Ecto neural progenitor cell (in vitro differentiated cells): ENCODE measurements around the gene STK32B.

Experiments used
- DNase-seq: peaks from one replicate; pipeline ENCODE4 v3.0.0-alpha.2; 2018; ENCODE audit warnings: low spot score

Gene STK32B

DNA sequence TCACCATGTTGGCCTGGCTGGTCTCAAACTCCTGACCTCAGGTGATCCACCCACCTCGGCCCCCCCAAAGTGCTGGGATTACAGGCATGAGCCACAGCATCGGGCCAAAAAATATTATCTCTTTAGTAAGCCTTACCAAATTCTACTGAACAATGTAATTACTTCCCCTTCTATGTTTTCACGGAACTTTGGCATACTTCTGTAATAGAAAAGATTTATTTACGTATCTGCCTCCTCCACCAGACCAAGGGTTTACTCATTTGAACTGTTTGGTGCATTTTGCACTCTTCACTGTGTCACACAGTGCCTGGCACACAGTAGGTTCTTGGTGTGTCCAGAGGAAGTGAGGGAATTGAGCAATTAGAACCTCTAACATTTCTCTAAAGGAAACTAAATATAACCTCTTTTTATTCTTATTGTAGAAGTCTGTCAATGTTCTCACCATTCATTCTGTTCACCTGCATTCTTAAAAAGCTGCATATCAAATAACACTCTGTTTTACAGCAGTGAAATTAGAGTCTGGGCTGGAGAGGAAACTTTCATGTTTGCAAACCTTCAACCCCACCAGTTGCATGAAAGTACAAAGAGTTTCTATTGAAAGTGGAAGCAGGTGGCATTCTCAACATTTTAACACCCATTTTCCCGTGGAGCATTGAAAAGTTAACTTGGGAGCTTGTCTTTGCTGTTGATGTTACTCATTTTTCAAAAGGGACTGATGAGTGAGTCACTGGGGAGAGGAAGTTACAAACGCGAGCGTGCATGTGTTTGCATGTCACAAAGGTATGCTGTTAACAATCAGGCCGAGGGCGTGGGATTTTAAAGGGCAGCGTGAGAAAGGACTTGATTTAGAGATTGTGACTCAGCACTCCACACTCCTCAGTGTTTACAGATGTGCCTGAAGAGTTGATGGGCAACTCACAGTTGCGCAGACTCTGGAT, 314.1 kb downstream of the STK32B start:
- DNase-seq = no peak

DNA sequence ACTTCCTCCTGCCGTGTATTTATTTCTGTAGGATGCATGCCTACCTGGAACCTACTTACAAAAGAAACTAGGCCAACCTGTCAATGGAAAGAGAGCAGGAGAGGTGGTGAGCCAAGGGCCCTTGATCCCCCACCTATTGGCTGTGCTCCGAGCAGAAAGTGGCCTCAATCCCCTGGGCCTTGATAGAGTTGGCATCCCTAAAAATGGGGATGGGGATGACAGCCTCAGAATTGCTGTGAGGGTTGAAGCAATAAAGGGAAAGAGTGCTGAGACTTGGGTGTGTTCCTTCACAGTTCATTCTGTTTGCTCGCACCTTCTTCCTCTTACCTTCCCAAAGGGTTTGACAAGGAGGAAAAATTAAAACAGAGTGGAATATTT, 314.7 kb downstream of the STK32B start:
- DNase-seq = no peak

DNA sequence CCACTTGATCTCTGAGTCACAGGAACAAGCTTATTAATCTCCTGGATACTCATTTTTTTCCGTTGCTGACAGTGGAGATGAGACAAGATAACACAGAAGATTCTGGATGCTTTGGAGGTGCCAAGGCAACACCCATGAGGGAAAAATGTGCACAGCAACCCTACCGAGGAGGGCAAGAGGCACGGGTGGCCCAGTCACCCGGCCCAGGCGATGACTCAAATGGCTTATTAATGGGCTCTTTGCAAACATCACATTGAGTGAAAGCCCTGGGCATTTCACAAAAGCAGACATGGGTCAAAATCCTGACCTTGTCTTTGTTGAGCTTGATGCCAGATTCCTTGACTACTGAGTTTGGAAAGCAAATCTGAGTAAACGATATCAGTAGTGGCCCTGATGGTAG, 315.1 kb downstream of the STK32B start:
- DNase-seq = no peak

DNA sequence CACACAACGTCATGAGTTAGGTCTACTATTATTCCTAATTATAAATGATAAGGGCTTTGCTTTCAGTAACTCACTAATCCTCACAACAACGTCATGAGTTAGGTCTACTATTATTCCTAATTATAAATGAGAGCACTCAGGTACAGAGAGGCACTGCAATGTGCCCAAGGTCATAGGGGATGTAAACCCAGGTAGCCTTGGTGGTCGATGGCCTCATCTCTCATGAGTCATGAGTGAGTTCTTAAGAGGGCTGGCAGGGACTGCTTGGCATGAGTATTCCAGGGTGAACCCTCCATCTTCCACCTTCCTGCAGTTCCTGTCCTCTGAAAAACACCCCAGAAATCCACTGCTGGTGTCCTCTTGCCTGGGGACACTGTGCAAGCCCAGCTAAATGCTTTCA, 317.1 kb downstream of the STK32B start:
- no peak for DNase-seq

DNA sequence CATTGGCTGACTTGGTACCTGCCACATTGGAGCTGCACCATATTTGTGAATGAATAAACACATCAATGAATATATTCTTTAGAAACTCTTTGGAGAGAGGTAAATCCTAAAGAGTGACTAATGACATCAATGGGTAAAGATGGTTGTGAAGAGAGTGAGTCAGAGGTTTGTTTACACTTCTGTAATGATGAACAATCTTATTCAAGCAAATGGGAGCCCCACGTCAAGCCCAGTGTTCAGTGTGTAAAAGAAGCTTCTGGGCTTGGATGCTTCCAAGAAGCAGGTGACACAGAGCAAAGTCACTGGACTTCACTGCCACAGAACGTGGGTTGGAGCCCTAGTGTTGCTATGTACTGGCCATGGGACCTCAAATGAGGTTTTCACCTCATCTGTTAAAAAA, 319.0 kb downstream of the STK32B start:
- DNase-seq = no peak

DNA sequence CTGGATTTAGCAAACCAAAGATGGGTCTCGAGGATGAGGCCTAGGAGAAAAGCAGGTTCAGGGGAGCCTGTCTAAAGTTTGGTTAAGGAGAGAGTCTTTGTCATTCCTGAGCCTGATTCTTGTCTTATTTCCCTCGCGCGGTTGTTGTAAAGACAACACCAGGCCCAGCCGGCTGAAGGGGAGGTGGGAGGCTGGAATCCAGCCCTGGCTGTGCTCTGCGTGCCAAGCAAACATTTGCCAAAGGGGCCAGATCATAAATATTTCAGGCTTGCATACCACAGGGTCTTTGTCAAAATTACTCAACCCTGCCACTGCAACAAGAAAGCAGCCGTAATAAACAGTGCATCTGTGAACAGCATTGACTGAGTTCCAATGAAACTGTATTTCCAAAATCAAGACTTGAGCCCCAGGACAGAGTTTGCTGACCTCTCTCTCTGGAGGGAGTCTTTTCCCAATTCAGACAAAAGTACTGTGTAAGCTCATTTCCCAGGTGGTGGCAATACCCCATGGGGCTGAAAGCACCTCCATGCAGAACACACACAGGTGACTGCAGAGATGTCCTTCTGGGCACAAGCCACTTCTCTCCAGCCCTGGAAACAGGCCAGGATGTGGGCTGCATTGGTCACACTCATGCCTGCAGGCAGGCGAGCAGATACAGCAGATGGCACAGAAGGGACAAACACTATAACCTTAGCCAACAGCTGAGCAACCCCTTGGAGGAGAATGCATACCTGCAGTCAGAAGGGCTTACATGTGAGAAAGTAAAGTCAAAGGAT, 320.3 kb downstream of the STK32B start:
- no peak for DNase-seq

DNA sequence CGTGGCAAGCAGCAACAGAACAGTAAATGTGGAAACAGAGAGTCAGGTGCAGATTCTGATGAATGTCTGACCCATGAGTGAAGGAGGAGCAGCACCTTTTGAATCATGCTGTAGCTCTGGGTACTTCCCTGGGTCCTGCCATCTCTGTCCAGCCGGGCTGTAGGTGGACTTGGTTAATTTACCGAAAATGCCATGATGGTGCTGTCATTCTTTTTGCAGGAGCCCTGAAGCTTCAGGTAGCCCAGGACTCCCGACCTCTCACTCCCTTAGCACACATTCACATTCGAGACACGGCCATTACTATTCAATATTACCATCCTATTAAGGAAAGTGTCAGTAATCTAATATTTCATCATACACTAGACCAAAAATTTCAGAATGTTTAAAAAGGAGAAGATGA, 320.9 kb downstream of the STK32B start:
- no peak for DNase-seq

DNA sequence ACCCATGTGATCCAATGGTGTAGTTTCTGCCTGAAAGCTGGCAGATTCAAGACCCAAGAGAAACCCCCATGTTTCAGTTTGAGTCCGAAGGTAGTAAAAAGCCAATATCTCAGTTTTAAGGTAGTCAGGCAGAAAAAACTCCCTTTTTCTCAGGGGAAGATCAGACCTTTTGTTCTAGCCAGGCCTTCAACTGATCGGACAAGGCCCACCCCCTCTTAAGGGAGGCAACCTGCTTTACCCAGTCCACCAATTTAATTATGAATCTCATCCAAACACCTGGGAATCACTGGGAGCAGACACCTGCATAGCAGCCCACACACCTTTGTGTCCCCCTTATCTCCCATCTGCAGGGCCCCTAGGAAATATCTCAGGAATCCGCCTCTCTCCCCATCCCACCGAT, 322.0 kb downstream of the STK32B start:
- DNase-seq = no peak

DNA sequence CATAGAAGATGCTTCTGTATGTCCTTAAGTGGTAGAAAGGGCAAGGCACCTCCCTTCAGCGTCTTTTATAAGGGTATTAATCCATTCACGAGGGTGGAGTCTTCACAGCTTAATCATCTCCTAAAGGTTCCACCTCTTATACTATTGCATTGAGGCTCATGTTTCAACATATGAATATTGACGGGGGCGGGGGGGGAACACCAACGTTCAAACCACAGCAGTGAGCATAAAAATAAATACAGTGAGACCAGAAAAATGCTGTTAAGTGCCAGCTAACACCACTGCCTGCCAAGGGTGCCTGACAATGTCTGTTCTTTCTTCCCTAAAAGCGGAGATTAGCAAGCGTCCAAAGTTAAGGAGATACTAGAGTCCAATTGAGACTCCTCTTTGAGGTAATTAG, 323.3 kb downstream of the STK32B start:
- DNase-seq = no peak

DNA sequence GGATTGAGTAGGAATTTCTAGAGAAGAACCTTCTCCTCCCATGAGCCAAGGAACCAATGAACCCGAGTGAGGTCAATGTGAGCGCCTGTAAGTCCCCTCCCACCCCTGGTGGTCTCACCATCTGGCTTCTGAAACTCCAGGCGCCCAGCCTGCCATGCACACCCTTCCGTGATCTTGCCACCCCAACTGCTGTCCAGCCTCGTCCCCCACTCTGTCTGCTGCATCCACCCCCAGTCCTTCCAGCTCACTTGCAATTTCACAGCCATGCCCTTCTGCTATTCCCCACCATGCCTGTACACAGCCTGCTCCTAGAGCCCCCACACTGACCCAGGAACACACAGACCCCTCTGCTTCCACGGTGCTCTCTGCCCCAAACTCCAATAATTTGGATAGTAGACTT, 323.7 kb downstream of the STK32B start:
- no peak for DNase-seq

DNA sequence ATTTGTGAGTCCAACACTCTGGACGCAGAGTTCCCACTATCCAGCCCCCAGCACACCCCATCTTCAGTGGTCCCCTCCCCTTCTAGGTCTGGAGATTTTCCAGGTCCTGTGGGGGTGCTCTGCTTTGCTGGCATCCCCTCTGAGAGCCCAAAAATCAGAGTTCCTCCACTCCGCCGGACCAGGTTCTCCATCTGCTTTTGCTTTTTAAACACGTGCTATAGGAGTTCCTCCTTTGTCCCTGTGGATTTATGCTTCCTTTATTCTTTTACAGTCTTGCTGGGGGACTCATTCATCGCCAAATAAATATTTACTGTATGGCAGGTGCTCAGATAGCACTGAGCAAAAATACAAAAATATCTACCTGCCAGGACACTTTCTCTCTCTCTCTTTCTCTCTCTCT, 324.7 kb downstream of the STK32B start:
- DNase-seq = no peak

DNA sequence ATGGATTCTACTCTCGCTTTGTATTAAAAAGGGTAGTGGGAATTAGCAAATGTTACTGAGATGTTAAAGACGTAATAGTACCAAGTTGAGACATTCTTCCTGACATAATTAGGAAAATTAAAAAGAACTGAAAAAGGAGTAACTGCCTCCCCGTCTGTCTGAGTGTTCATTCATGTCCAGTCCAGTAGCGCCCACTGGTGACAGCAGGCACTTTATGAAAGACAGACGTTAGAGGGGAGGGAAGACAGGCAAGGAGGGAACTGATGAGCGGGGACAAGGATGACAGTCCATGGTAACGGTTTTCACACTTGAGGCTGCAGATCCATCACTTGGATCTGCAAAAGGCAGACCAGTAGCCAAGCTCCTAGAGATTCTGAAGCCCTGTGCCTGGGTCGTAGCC, 326.7 kb downstream of the STK32B start:
- no peak for DNase-seq

DNA sequence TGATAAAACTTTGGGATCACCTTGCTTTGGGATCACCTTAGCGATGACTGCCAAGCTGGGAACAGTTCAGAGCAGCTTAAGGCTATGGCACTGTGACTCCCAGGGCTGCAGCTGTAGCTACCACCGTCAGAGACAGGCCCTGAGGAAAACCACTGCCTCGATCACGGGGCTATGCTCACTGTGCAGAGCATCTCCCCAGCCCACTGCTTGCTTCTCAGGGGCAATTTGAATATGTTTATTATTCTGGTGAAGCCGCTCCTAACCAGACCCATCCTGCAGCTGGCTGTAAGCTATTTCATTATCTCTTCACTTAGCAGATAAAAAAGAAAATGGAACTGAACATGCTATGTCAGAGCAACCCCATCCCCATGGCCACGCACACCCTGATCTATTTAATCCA, 328.6 kb downstream of the STK32B start:
- DNase-seq = no peak

DNA sequence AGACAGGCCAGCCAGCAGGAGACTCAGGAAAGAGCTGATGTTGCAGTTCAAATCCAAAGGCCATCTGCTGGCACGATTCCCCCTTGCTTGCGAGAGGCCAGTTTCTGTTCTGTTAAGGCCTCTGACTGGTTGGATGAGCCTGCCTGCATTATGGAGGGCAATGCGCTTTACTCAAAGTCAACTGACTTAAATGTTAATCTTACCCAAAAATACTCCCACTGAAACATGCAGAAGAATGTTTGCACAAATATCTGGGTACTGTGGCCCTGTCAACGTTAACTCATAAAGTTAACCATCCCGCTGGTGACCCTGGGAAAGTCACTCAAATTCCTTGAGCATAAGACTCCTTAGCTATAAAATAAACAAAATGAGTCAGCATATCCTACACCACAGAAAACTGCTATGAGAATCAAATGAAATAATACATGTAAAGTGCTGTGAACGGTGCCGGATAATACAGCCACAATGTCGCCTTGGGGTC, 330.7 kb downstream of the STK32B start:
- no peak for DNase-seq

DNA sequence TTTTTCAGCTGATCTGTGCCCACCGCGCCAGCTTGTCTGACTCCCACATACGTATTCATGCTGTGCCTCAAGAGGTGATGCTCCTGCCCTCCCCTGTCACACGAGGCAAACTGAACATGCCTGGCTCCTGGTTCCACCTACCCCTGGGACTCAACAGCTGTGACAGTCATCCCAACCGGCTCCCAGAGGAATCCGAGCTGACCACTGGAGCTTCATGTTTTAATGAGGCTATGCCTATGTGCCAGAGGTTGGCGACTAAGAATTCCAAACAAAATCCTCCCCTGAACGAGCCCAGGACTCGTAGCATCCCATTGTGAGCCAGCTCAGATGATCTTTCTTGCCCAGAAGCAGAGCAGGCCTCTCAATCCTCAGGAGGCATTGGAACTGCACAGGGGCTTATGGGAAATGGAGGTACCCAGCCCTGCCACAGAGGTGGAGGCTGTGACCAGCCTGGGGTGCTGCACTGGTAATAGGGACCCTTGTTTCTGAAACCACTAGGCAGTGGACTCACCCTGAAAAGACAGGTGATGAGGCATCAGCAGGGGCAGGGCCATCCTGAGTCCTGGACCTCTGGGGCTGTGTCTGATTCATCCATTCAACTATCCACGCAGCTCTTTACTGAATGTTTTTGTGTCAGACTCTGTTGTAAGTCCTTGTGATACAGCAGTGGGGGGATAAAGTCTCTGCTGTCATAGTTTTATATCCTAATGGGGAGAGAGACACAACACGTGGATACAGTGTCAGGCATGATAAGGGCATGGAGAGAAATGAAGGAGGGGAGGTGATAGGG, 332.1 kb downstream of the STK32B start:
- no peak for DNase-seq

DNA sequence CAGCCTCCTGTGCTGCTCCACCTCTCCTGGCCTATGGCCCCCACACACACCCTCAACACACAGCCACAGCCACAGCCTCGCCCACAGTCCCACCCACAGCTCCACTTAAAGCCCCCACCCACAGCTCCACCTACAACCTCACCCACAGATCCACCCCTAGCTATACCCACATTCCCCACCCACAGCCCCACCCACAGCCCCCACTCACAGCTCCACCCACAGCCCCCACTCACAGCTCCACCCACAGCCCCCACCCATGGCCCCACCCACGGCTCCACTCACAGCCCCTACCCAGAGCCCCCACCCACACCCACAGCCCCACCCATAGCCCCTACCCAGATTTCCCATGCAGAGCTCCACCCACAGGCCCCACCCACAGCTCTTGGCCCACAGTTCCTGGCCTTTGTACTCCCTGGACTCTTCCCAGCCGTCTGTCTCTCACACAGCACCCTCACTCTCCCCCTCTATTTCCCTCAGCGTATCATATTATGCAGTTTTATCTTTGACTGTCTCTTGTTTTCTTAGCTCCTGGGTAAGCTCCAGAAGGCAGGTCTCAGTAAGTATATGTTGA, 334.5 kb downstream of the STK32B start:
- no peak for DNase-seq

DNA sequence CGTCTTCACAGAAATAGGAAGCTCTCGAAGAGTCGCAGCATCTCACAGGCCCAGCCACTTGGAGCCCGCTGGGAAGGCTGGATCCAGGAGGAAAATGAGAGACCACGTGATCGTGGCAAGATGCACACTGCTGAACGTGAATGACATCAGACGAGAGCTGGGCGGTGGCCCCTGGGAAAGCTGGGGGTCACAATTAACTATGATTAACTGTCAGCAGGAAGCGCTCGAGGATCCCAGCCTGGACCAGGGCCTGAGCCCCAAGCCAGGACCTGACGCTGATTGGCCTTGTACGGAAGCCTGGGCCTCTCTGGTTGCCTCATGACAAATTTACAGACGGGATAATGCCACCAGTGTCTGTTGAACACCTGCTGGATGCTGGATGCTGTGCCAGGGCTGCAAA, 335.6 kb downstream of the STK32B start:
- no peak for DNase-seq

DNA sequence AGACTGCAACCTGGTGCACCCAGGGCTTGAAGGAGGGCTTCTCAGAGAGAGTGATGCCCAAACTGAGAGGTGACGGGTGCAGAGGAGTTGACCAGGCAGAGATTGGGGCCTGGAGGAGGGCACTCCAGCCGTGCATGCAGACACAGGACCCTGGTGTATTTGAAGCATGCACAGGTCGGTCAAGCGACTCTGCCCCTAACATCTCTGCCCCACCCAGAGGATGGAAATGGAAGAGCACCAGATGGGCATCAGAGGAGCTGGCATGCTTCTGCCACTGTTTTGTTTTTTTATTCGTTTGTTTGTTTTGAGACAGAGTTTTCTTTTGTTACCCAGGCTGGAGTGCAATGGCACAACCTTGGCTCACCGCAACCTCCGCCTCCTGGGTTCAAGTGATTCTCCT, 336.2 kb downstream of the STK32B start:
- no peak for DNase-seq

DNA sequence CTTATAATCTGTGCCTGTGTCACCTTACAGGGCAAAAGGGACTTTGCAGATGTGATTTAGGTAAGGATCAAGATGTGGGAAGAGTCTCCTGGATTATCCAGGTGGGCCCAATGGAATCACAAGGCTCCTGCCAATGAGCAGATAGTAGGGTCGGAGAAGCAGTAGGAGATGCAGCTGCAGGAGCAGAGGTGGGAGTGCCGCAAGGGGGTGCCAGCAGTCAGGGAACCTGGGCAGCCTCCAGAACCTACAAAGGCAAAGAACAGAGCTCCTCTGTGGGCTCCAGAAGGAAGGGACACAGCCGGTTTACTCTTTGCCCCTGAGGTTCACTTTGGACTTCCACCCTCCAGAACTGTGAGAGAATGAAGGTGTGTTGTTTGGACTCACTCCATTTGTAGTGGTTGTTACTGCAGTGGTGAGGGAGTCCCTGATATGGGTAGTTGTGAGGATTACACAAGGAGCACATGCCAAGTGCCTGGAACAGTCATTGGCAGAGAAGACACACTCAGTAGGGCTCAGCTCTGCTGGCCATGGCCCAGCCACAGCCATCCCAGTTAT, 338.6 kb downstream of the STK32B start:
- no peak for DNase-seq

DNA sequence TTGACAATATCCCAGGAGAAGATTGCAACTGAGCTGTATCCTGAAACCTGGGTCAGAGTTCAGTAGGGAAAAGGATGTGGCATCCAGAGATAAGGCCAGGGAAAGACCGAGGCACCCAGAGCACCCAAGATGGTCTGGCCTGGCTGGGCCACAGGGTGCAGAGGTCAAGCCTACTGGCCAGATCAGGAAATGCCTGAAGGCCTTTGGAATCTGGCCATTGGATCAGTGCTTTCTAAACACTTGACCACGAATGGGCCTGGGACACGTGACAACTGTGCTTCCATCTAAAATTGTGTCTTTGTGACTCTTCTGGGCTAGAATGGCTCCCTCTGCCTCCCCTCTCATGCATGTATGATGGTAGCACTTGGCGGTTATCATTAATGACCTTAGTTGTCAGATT, 340.2 kb downstream of the STK32B start:
- no peak for DNase-seq

DNA sequence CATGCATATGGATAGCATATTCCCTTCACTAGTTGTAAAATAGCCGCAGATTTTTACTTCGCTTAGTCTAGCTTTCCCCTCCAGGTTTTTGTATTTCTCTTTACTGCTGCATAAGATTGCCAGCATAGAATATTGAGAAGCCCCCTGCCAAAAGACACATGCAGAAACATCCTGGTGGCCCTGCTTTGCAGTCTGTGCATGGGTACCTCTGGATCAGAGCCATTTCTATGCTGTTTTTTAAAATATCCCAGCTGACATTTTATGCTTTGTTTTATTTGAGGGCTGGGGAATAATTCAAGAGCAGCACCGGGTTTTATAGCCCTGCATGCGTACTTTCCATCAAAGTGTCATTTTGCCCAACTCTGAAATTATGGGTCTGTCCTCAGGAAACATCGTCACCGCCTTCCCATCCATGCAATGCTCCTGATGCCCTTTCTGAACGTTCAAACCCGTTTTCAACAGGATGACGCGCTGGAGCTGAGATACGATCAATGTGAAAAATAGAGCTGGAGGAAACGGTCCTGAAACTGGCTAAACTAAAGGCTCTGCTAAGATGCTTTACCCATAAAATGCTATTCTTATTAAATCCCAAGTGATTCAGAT, 342.7 kb downstream of the STK32B start:
- DNase-seq = no peak
